GOT3 (cell line): ENCODE measurements around the gene GLUD1.
A peak's percentile ranks its signal among the peaks of the same experiment; 100 is the strongest.
"Not testable (repeated sequence)": the region's sequence is repeated elsewhere in the genome, so short reads cannot be mapped to it uniquely, and the experiment has no call there.

Source experiments
- DNase-seq: peaks from one replicate; lab custom pipeline; 2025; ENCODE audit warnings: mixed read lengths; lab: John Stamatoyannopoulos, UW

Gene GLUD1

GRCh38 chr10:87094373-87095235 lies at the start of gene GLUD1, which contains the start of gene SHLD2:
GLUD1 (minus strand) TSS chr10:87094843; CDS start chr10:87094769, 74 bp downstream.
SHLD2 (plus strand) TSS chr10:87095206; CDS start chr10:87151355, 56,149 bp downstream.
- DNase-seq: peak; percentile 80

- not testable (repeated sequence) for DNase-seq
These were observed 48.4 kb upstream of the GLUD1 start for GRCh38 chr10:87143109-87143418.

GRCh38 chr10:87142230-87143108 lies 47.8 kb upstream of the GLUD1 start:
- not testable (repeated sequence) for DNase-seq

GRCh38 chr10:87137478-87137877 lies 42.8 kb upstream of the GLUD1 start:
- DNase-seq: not testable (repeated sequence)

GRCh38 chr10:87134440-87134839 lies 39.8 kb upstream of the GLUD1 start:
- DNase-seq: not testable (repeated sequence)

GRCh38 chr10:87133936-87134335 lies 39.3 kb upstream of the GLUD1 start:
- DNase-seq: not testable (repeated sequence)

- not testable (repeated sequence) for DNase-seq
These were observed 37.5 kb upstream of the GLUD1 start for GRCh38 chr10:87132176-87132575.

GRCh38 chr10:87127607-87128156 lies 33.0 kb upstream of the GLUD1 start:
- DNase-seq: not testable (repeated sequence)

- not testable (repeated sequence) for DNase-seq
These were observed 32.4 kb upstream of the GLUD1 start for GRCh38 chr10:87127048-87127447.

GRCh38 chr10:87123351-87123750 lies 28.7 kb upstream of the GLUD1 start:
- DNase-seq: not testable (repeated sequence)

GRCh38 chr10:87119029-87119428 lies 24.4 kb upstream of the GLUD1 start:
- DNase-seq: not testable (repeated sequence)

GRCh38 chr10:87118122-87118521 lies 23.5 kb upstream of the GLUD1 start:
- not testable (repeated sequence) for DNase-seq

GRCh38 chr10:87105446-87106124 lies 10.9 kb upstream of the GLUD1 start:
- no peak for DNase-seq

GRCh38 chr10:87104727-87105126 lies 10.1 kb upstream of the GLUD1 start:
- DNase-seq: not testable (repeated sequence)

- DNase-seq: no peak
These were observed 7.4 kb upstream of the GLUD1 start for GRCh38 chr10:87101996-87102395.

GRCh38 chr10:87095236-87095945 lies 748 bp upstream of the GLUD1 start:
- peak; percentile 80 for DNase-seq

GRCh38 chr10:87093632-87094372 lies 841 bp downstream of the GLUD1 start:
- no peak for DNase-seq

- DNase-seq: no peak
These were observed 1.6 kb downstream of the GLUD1 start for GRCh38 chr10:87092861-87093631.

- DNase-seq: no peak
These were observed 2.2 kb downstream of the GLUD1 start for GRCh38 chr10:87092376-87092860.
